DMS153 treated with DMSO at 0.1 percent for 48 hours (cell line): Measurements from ENCODE around the gene TUBGCP3.
"Not testable (repeated sequence)": the region's sequence is repeated elsewhere in the genome, so short reads cannot be mapped to it uniquely, and the experiment has no call there.

Source experiments
- DNase-seq: peaks from one replicate; lab custom pipeline; 2025; ENCODE audit not compliant: unreplicated experiment; lab: John Stamatoyannopoulos, UW

Gene TUBGCP3, protein sequence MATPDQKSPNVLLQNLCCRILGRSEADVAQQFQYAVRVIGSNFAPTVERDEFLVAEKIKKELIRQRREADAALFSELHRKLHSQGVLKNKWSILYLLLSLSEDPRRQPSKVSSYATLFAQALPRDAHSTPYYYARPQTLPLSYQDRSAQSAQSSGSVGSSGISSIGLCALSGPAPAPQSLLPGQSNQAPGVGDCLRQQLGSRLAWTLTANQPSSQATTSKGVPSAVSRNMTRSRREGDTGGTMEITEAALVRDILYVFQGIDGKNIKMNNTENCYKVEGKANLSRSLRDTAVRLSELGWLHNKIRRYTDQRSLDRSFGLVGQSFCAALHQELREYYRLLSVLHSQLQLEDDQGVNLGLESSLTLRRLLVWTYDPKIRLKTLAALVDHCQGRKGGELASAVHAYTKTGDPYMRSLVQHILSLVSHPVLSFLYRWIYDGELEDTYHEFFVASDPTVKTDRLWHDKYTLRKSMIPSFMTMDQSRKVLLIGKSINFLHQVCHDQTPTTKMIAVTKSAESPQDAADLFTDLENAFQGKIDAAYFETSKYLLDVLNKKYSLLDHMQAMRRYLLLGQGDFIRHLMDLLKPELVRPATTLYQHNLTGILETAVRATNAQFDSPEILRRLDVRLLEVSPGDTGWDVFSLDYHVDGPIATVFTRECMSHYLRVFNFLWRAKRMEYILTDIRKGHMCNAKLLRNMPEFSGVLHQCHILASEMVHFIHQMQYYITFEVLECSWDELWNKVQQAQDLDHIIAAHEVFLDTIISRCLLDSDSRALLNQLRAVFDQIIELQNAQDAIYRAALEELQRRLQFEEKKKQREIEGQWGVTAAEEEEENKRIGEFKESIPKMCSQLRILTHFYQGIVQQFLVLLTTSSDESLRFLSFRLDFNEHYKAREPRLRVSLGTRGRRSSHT

GRCh38 chr13:112587764-112588489 lies at the start of gene TUBGCP3:
Gene TUBGCP3 (minus strand): TSS chr13:112588153. CDS start chr13:112587980, 173 bp downstream.
- peak; percentile 69 for DNase-seq

DNA sequence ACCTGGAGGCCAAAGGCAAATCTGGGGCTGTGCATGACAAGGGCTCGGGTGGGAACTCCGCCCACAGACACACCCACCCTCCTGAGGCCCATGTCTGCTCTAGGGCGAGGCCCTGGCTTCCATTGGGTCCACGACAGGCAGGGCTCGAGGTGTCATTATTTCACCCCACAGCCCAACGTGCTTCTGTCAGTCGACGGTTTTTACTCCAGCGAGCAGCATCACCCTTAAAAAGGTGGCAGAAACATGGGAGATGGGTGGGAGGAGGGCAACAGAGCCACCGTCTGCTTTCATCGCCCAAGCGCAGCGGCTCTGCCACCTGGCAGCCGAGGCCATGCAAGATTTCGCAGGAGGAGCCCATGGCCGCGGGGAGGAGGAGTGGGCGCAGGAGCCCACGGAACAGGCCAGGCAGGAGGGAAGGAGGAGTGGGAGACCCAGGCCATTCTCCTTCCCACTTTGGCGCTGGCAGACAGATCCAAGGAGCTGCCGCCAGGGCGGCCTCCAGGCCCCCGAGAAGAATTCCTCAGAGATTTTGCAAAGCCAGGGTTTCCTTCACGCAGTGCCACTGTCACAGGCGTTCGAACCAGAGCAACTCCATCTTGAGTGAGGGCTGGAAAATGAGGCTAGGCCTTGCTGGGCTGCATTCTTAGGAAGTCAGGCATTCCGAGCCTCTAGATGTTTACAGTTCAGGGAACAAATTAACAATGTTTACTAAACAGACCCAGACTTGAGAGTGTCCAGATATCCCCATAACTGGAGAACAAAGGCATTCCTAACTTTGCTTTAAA lies 49.3 kb upstream of the TUBGCP3 start:
- DNase-seq = no peak

GRCh38 chr13:112636401-112636975 lies 48.5 kb upstream of the TUBGCP3 start:
- no peak for DNase-seq

- DNase-seq = no peak
Measured at GRCh38 chr13:112635323-112635722, 47.4 kb upstream of the TUBGCP3 start.

DNA sequence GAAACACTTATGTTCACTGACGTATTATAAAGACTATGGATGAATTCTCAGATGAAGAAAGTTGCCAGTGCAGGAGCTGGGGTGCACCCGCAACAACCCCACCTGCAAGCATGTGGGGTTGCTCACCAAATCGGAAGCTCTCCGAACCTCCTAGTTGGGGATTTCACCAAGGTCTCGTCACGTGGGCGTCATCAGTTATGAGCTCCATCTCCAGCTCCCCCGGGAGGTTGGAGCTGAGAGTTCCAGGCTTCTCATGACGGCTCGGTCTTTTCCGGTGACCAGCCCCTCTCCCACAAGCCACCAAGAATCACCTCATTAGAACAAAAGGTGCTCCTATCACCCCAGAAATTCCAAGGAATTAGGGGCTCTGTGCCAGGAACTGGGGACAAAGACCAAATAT lies 46.1 kb upstream of the TUBGCP3 start:
- DNase-seq = no peak

DNA sequence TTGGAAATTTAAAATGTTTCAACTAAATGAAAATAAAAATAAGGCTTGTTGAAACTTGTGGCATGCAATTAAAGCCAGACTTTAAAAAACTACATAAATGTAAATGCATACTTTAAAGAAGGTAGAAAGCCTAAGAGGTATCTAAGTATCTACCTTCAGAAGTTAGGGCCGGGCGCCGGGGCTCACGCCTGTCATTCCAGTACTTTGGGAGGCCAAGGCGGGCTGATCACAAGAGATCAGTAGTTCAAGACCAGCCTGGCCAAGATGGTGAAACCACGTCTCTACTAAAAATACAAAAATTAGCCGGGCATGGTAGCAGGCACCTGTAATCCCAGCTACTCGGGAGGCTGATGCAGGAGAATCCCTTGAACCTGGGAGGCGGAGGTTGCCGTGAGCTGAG lies 42.3 kb upstream of the TUBGCP3 start:
- not testable (repeated sequence) for DNase-seq

DNA sequence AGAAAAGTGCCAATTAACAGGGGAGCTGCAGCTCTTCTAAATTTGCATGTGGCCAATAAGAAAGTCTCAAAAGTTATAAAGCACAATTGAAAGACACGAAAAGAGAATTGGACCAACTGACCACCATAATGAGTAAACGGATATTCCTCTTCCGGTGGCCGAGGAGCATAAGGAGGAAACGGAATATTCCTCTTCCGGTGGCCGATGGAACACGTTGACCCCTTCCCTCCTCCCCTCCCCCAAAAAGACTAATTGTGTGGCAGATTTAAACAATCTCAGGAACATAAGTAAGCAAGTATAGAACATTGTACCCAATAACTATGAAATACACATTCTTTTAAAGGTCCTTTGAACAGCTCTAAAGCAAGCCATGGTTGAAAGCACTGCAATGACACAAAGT lies 41.2 kb upstream of the TUBGCP3 start:
- DNase-seq = no peak

GRCh38 chr13:112627613-112628012 lies 39.7 kb upstream of the TUBGCP3 start:
- not testable (repeated sequence) for DNase-seq

- DNase-seq = no peak
Measured at GRCh38 chr13:112627161-112627560, 39.2 kb upstream of the TUBGCP3 start.

DNA sequence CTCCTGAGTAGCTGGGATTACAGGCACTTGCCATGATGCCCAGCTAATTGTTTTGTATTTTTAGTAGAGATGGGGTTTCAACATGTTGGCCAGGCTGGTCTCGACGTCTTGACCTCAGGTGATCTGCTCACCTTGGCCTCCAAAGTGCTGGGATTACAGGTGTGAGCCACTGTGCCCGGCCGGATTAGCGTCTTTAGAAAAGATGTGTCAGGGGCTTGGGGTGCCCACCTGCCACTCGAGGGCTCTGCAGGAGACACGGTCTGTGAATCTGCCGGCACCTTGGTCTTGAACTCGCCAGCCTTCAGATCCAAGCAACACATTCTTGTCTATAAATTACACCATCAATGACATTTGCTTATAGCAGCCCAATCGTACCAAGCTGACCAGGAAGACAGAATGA lies 38.8 kb upstream of the TUBGCP3 start:
- DNase-seq = no peak

GRCh38 chr13:112626124-112626523 lies 38.2 kb upstream of the TUBGCP3 start:
- no peak for DNase-seq

- DNase-seq = no peak
Measured at GRCh38 chr13:112625698-112626097, 37.7 kb upstream of the TUBGCP3 start.

- no peak for DNase-seq
Measured at GRCh38 chr13:112624602-112625430, 36.9 kb upstream of the TUBGCP3 start.

- no peak for DNase-seq
Measured at GRCh38 chr13:112624040-112624439, 36.1 kb upstream of the TUBGCP3 start.

DNA sequence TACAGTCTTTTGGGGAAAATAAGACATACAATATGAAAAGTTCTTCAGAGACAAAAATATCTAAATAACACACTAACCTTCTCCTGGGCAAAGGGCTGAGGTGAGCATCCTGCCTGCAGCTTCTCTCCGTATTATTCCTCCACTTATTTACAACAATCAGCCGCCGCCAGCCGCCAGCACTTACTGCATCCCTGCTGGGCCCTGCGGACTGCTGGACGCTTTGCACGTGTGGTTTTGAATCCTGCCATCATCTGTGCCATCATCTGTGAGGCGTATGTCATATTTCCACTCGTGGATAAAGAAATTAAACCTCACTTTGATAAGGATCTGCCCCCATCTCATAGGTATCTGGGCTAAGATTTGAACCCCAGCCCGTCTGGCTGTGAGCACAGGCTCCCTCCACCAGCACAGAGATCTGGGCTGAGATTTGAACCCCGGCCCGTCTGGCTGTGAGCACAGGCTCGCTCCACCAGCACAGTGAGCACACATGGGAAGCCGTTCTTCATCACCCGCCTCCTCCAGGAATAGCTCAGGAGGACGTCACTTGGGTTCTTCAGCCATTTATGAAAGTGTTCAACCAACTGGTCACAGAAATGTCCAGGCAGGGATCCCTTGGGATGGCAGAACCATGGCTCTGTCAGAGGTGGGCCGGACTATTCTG lies 35.2 kb upstream of the TUBGCP3 start:
- no peak for DNase-seq

GRCh38 chr13:112622375-112622774 lies 34.4 kb upstream of the TUBGCP3 start:
- DNase-seq = no peak

DNA sequence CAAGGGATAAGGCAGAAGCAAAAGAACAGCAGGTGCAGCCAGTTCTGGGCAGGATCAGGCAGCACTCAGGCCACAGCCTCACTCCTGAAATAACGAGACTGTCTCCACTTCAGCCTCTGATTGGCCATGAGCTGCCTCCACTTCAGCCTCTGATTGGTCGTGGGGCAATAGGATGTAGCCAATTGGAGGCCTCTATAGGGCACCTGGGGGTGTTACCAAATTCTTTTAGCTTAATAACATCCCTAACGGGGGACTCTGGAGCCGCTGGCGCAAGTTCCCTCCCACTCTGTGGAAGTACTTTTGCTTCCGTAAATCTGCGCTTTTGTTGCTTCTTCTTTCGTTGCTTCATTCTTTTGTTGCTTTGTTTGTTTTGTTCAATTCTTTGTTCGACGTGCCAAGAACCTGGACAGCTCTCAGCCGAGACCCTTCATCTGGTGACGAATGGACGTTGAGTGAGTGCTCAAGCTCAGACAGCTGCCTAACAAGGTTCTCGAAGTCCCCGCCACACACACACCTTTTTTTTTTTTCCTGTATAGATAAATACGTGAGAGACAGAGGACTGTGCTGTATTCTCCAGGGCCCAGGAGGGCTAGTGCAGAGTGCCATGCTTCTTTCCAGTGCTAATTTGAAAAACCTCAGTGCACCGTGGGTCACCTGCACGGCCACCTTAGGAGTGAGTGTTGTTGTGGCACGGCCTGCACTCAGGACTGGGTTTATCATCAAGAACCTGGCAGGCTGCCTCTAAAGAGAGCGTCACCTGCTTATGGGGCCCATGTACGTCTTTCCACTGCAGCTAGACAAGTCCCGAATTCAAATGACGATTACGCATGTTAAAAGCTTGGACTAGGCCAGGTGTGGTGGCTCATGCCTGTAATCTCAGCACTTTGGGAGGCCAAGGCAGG lies 32.0 kb upstream of the TUBGCP3 start:
- peak; percentile 71 for DNase-seq

GRCh38 chr13:112618501-112618900 lies 30.5 kb upstream of the TUBGCP3 start:
- no peak for DNase-seq
